Fibroblast of lung (primary cell): ENCODE data around the gene RCOR3.

Source experiments
- EZH2 ChIP-seq: IDR thresholded peaks from 2 replicates; pipeline ENCODE4 v1.5.1; 2012; ENCODE audit warnings: low read length, control low read depth, mild to moderate bottlenecking; ENCODE audit errors: missing control alignments
- TF ChIP-seq, protein P1 (sequence below), 2 donors: IDR thresholded peaks in 1 of 2; conservative IDR thresholded peaks in 1 of 2; 1 replicate in 1 of 2; 2 replicates in 1 of 2; pipeline ENCODE4 v1.5.1; 2011 to 2012; ENCODE audit warnings: low read length in 2 of 2, control low read depth in 1 of 2, inconsistent platforms in 1 of 2, low read depth in 1 of 2, mild to moderate bottlenecking in 1 of 2

DNA sequence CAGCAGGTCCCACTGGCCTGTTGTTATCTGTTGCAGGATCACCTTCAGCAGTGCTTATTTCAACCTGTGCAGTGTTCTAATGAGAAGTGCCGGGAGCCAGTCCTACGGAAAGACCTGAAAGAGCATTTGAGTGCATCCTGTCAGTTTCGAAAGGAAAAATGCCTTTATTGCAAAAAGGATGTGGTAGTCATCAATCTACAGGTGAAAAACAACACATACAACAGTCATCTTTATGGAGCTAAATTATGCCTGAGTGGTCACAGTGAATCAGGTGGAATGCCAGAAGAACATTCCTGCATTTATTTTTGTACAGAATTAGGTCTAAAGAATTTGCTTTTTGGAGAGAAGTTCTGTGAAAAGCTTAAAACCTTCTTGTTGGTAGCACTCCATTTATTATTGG is 100.7 kb downstream of the RCOR3 start:
- TF ChIP-seq, protein P1, sequence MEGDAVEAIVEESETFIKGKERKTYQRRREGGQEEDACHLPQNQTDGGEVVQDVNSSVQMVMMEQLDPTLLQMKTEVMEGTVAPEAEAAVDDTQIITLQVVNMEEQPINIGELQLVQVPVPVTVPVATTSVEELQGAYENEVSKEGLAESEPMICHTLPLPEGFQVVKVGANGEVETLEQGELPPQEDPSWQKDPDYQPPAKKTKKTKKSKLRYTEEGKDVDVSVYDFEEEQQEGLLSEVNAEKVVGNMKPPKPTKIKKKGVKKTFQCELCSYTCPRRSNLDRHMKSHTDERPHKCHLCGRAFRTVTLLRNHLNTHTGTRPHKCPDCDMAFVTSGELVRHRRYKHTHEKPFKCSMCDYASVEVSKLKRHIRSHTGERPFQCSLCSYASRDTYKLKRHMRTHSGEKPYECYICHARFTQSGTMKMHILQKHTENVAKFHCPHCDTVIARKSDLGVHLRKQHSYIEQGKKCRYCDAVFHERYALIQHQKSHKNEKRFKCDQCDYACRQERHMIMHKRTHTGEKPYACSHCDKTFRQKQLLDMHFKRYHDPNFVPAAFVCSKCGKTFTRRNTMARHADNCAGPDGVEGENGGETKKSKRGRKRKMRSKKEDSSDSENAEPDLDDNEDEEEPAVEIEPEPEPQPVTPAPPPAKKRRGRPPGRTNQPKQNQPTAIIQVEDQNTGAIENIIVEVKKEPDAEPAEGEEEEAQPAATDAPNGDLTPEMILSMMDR (conservative IDR thresholded peaks at IDR 0.05 in 1 of 2, IDR thresholded peaks at IDR 0.05 in 1 of 2; ENCODE audit: low read depth in 1 of 2, low read length in 2 of 2): no peak
- no peak for TF ChIP-seq EZH2
